ENCODE results near the gene GPR153. TPM values are rescaled to one million over a fixed set of nuclear protein-coding genes. Genes with fewer than 3 reads are reported as not detected.

GPR153 gene
- total RNA-seq, 2 experiments from 2014 or later = 0.54 to 0.56 TPM

- Mint-ChIP-seq H3K36me3 (no peaks in the 10 kb centered on the region), H3K4me3 (no peak overlapping the region), H3K9me3 (no peaks in the 10 kb centered on the region), H3K27me3 (no peaks in the 10 kb centered on the region), H3K27ac (no peak overlapping the region), H3K4me1 (no peaks in the 10 kb centered on the region)
- no peak for DNase-seq
These were observed 6.9 kb upstream of the GPR153 start for GRCh38 chr1:6267686-6268322.

- Mint-ChIP-seq H3K4me1 (no peaks in the 10 kb centered on the region), H3K27me3 (peaks cover 5% of the 10 kb centered on the region), H3K27ac (no peak overlapping the region), H3K36me3 (no peaks in the 10 kb centered on the region), H3K9me3 (no peaks in the 10 kb centered on the region), H3K4me3 (no peak overlapping the region)
- no peak for DNase-seq
These were observed 5.7 kb upstream of the GPR153 start for GRCh38 chr1:6266641-6267040.

GRCh38 chr1:6265151-6265550, 4.3 kb upstream of the GPR153 start:
- no peaks in the 10 kb centered on the region for H3K9me3 Mint-ChIP-seq
- H3K36me3 Mint-ChIP-seq = no peaks in the 10 kb centered on the region
- H3K4me3 Mint-ChIP-seq = no peak overlapping the region
- DNase-seq = no peak
- H3K27ac Mint-ChIP-seq = no peak overlapping the region
- H3K27me3 Mint-ChIP-seq = peaks cover 8% of the 10 kb centered on the region
- no peaks in the 10 kb centered on the region for H3K4me1 Mint-ChIP-seq

- no peak for DNase-seq
- H3K4me3 Mint-ChIP-seq = no peak overlapping the region
- H3K9me3 Mint-ChIP-seq = no peaks in the 10 kb centered on the region
- H3K27ac Mint-ChIP-seq = no peak overlapping the region
- peaks cover 20% of the 10 kb centered on the region for H3K27me3 Mint-ChIP-seq
- H3K36me3 Mint-ChIP-seq = no peaks in the 10 kb centered on the region
- H3K4me1 Mint-ChIP-seq = no peaks in the 10 kb centered on the region
These were observed 2.8 kb upstream of the GPR153 start for GRCh38 chr1:6263716-6264115.

- no peak overlapping the region for H3K4me3 Mint-ChIP-seq
- no peaks in the 10 kb centered on the region for H3K4me1 Mint-ChIP-seq
- H3K36me3 Mint-ChIP-seq = no peaks in the 10 kb centered on the region
- H3K27ac Mint-ChIP-seq = no peak overlapping the region
- no peak for DNase-seq
- no peaks in the 10 kb centered on the region for H3K9me3 Mint-ChIP-seq
- peaks cover 20% of the 10 kb centered on the region for H3K27me3 Mint-ChIP-seq
These were observed 1.9 kb upstream of the GPR153 start for GRCh38 chr1:6262555-6263420.

- Mint-ChIP-seq H3K27ac (no peak overlapping the region), H3K9me3 (no peaks in the 10 kb centered on the region), H3K27me3 (peaks cover 20% of the 10 kb centered on the region), H3K4me3 (peak overlapping the region; percentile 40), H3K4me1 (no peaks in the 10 kb centered on the region), H3K36me3 (no peaks in the 10 kb centered on the region)
- DNase-seq = no peak
These were observed 707 bp upstream of the GPR153 start for GRCh38 chr1:6261615-6261995.

- H3K9me3 Mint-ChIP-seq = no peaks in the 10 kb centered on the region
- H3K27ac Mint-ChIP-seq = no peak overlapping the region
- no peak overlapping the region for H3K4me3 Mint-ChIP-seq
- H3K4me1 Mint-ChIP-seq = no peaks in the 10 kb centered on the region
- DNase-seq = peak; percentile 43
- no peaks in the 10 kb centered on the region for H3K36me3 Mint-ChIP-seq
- H3K27me3 Mint-ChIP-seq = peaks cover 20% of the 10 kb centered on the region
These were observed 414 bp downstream of the GPR153 start for GRCh38 chr1:6260433-6260934.

- H3K9me3 Mint-ChIP-seq = no peaks in the 10 kb centered on the region
- peak; percentile 84 for DNase-seq
- H3K27ac Mint-ChIP-seq = no peak overlapping the region
These were observed 1.2 kb downstream of the GPR153 start for GRCh38 chr1:6259491-6260362.

GRCh38 chr1:6258675-6259074, 2.2 kb downstream of the GPR153 start:
- no peak for DNase-seq
- H3K4me1 Mint-ChIP-seq = no peaks in the 10 kb centered on the region
- H3K27ac Mint-ChIP-seq = no peak overlapping the region
- no peaks in the 10 kb centered on the region for H3K9me3 Mint-ChIP-seq
- peaks cover 20% of the 10 kb centered on the region for H3K27me3 Mint-ChIP-seq
- no peak overlapping the region for H3K4me3 Mint-ChIP-seq
- H3K36me3 Mint-ChIP-seq = no peaks in the 10 kb centered on the region

More at GRCh38 chr1:6259491-6260362, 1.2 kb downstream of the GPR153 start:
- Mint-ChIP-seq H3K27me3 (peaks cover 20% of the 10 kb centered on the region), H3K4me1 (no peaks in the 10 kb centered on the region), H3K4me3 (peak overlapping the region; percentile 18), H3K36me3 (no peaks in the 10 kb centered on the region)

GRCh38 chr1:6257541-6258069, 3.3 kb downstream of the GPR153 start:
- Mint-ChIP-seq H3K4me1 (no peaks in the 10 kb centered on the region), H3K36me3 (no peaks in the 10 kb centered on the region), H3K4me3 (no peak overlapping the region), H3K27me3 (peaks cover 20% of the 10 kb centered on the region), H3K27ac (no peak overlapping the region), H3K9me3 (no peaks in the 10 kb centered on the region)
- no peak for DNase-seq

GRCh38 chr1:6256645-6257044, 4.3 kb downstream of the GPR153 start:
- peaks cover 16% of the 10 kb centered on the region for H3K27me3 Mint-ChIP-seq
- no peaks in the 10 kb centered on the region for H3K4me1 Mint-ChIP-seq
- H3K9me3 Mint-ChIP-seq = no peaks in the 10 kb centered on the region
- H3K27ac Mint-ChIP-seq = no peak overlapping the region
- DNase-seq = no peak
- H3K4me3 Mint-ChIP-seq = no peak overlapping the region
- no peaks in the 10 kb centered on the region for H3K36me3 Mint-ChIP-seq

GRCh38 chr1:6254691-6255090, 6.2 kb downstream of the GPR153 start:
- no peak overlapping the region for H3K4me3 Mint-ChIP-seq
- peaks cover 25% of the 10 kb centered on the region for H3K27me3 Mint-ChIP-seq
- no peaks in the 10 kb centered on the region for H3K9me3 Mint-ChIP-seq
- H3K27ac Mint-ChIP-seq = no peak overlapping the region
- no peaks in the 10 kb centered on the region for H3K36me3 Mint-ChIP-seq
- H3K4me1 Mint-ChIP-seq = no peaks in the 10 kb centered on the region
- no peak for DNase-seq

GRCh38 chr1:6253380-6253779, 7.5 kb downstream of the GPR153 start:
- no peak overlapping the region for H3K27ac Mint-ChIP-seq
- H3K4me1 Mint-ChIP-seq = no peaks in the 10 kb centered on the region
- no peak overlapping the region for H3K4me3 Mint-ChIP-seq
- peaks cover 22% of the 10 kb centered on the region for H3K27me3 Mint-ChIP-seq
- H3K9me3 Mint-ChIP-seq = no peaks in the 10 kb centered on the region
- H3K36me3 Mint-ChIP-seq = no peaks in the 10 kb centered on the region
- no peak for DNase-seq

- Mint-ChIP-seq H3K27ac (no peak overlapping the region), H3K27me3 (peaks cover 30% of the 10 kb centered on the region), H3K4me1 (no peaks in the 10 kb centered on the region), H3K4me3 (no peak overlapping the region), H3K9me3 (no peaks in the 10 kb centered on the region), H3K36me3 (no peaks in the 10 kb centered on the region)
- DNase-seq = no peak
These were observed 8.6 kb downstream of the GPR153 start for GRCh38 chr1:6252374-6252710.

Data from activated naive CD8-positive, alpha-beta T cell treated with anti-CD3 and anti-CD28 coated beads for 36 hours (primary cell).